GM10248 (cell line): ENCODE data around the gene ZSCAN20.
A peak's percentile ranks its signal among the peaks of the same experiment; 100 is the strongest.

ENCODE experiments used
- CTCF ChIA-PET: fragments of 300-600 bp; sonication (Branson Sonifier 250); formaldehyde crosslinking; extraction: SDS; loops from one replicate; lab custom pipeline; 2021; ENCODE audit warnings: antibody characterized with exemption; lab: Yijun Ruan, JAX
- POLR2A ChIA-PET: fragments of 350-650 bp; sonication (Branson Sonifier 250); formaldehyde crosslinking; extraction: SDS; loops from one replicate; lab custom pipeline; 2020; ENCODE audit warnings: antibody characterized with exemption; lab: Yijun Ruan, JAX
- DNase-seq: peaks from one replicate; pipeline ENCODE4 v3.0.0; 2012; ENCODE audit errors: extremely low spot score
- TF ChIP-seq, protein P1 (sequence below): IDR thresholded peaks from 2 replicates; pipeline ENCODE4 v1.5.1; 2012; ENCODE audit warnings: mild to moderate bottlenecking, low read depth; ENCODE audit errors: extremely low read depth, missing control alignments, control extremely low read depth

Gene ZSCAN20

DNA sequence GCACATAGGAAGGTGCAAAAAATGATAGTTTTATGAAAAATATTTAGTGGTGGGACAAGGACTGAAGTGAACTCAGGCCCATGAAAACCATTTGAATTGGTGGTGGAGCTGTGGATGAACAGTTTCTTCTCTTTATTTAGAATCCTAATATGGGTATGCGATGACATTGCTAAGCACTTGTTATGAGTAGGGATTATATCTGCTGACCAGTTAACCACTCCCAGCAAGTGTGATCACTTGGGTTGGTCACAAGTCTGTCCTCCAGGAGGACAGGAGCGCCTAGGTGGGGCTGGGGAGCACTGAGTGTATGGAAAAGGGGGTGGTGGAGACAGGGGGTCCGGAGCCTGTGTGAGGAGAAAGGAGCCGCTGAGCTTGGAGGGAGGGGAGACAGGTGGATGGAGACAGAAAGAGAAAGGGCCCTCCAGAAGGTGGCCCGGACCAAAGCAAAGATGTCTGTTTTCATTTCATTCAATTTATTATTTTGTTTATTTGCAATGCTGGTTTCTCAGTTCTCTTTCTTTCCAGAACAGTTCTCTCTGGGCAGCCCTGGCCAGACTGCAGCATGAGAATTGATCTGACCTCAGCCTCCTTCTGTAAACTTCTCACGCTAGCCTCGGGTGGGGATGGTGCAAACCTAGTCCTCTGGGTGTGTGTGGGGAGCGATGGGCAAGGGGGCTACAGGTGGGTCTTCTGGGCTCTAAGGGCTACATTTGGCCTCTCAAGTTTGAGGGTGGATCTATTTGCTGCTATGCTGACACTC is 9.9 kb upstream of the ZSCAN20 start:
- TF ChIP-seq, protein P1, sequence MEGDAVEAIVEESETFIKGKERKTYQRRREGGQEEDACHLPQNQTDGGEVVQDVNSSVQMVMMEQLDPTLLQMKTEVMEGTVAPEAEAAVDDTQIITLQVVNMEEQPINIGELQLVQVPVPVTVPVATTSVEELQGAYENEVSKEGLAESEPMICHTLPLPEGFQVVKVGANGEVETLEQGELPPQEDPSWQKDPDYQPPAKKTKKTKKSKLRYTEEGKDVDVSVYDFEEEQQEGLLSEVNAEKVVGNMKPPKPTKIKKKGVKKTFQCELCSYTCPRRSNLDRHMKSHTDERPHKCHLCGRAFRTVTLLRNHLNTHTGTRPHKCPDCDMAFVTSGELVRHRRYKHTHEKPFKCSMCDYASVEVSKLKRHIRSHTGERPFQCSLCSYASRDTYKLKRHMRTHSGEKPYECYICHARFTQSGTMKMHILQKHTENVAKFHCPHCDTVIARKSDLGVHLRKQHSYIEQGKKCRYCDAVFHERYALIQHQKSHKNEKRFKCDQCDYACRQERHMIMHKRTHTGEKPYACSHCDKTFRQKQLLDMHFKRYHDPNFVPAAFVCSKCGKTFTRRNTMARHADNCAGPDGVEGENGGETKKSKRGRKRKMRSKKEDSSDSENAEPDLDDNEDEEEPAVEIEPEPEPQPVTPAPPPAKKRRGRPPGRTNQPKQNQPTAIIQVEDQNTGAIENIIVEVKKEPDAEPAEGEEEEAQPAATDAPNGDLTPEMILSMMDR: no peak
- CTCF ChIA-PET: interaction anchor here (5.7 kb wide), 1 partner anchor 8 kb away, joined by 65 read pairs; the partner anchor contains the start of gene ZSCAN20
- POLR2A ChIA-PET: interaction anchor here (0.6 to 0.7 kb wide), 4 partner anchors 34 to 1066 kb away, joined by 3 to 5 read pairs (median 4); no protein-coding TSS in a partner anchor
- peak; percentile 36 for DNase-seq

DNA sequence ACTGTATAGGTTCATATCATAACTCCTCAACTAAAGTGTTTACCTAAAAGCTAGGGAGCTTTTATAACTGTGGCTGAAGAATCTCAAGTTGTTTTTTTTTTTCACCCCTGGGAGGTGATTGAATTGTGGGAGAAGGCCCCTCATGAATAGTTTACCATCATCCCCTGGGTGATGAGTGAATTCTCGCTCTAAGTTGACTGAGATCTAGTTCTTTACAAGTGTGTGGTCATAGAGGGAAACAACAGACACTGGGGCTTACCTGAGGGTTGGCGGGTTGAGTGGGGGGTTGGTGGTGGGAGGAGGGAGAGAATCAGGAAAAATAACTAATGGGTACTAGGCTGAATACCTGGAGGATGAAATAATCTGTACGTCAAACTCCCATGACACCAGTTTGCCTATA is 7.9 kb upstream of the ZSCAN20 start:
- ChIA-PET CTCF (no interaction called here), POLR2A (no interaction called here)
- no peak for DNase-seq
- TF ChIP-seq, protein P1: no peak

DNA sequence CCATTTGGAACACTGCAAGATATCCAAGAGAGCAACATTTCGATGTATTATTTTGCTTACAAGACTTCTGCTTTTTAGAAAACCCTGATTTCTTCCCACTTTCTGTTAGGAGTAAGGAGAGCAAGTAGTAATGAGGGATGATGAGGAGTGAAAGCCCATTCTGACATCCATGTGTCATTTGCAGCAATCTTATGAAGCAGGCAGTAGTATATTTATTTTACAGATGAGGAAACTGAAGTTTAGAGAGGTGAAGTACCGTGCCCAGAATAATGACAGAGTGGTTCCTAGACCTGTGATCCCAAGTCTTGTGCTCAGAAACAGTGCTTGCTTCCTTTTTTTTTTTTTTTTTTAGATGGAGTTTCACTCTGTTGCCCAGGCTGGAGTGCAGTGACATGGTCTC is 7.1 kb upstream of the ZSCAN20 start:
- TF ChIP-seq, protein P1: no peak
- no peak for DNase-seq
- ChIA-PET POLR2A (interaction anchor here (0.6 kb wide), 1 partner anchor 122 kb away, joined by 7 read pairs; no protein-coding TSS in a partner anchor), CTCF (interaction anchor here (10.5 kb wide), 1 partner anchor 170 kb away, joined by 158 read pairs; no protein-coding TSS in a partner anchor)

DNA sequence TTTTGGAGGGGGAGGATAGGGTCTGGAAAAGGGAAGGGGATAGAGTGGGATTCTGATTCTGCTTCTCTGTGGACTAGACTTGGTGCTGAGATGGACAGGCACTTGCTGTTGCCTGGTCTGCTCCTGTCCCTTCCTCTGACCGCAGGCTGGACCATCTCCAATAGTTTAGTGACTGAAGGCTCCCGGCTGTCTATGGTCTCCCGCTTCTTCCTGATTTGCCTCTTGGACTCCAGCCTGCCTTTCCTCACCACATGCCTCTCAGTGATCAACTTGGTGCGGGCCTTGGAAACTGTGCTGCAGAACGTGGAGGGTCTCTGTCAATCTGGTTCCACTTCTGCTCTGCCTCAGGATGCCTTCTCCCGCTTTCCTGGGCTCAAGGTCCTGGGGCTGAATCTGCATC is 6.3 kb upstream of the ZSCAN20 start:
- DNase-seq: no peak
- TF ChIP-seq, protein P1: no peak
- ChIA-PET CTCF (interaction anchor here (1.2 to 10.5 kb wide), 3 partner anchors 127 to 371 kb away, joined by 3 to 158 read pairs (median 6); no protein-coding TSS in a partner anchor), POLR2A (no interaction called here)

DNA sequence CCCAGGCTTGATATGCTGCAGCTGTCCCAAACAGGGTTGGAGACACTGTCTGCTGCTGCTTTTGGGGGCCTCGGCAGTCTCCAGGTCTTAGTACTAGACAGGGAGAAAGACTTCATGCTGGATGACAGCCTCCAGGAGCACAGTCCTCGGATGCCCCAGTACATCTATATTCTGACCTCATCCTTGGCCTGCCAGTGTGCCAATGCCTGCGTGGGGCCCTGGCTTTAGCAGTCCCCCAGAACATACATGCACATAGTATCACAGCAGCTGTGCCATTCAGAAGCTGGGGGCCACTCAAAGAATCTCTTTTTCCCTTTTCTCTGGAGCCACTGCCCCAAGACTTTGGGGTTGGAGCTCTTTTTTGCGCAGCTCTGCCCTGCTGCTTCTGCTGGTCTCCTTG is 4.4 kb upstream of the ZSCAN20 start:
- ChIA-PET CTCF (interaction anchor here (0.6 to 10.5 kb wide), 8 partner anchors 8 to 376 kb away, joined by 3 to 158 read pairs (median 8); no protein-coding TSS in a partner anchor), POLR2A (no interaction called here)
- TF ChIP-seq, protein P1: no peak
- no peak for DNase-seq

DNA sequence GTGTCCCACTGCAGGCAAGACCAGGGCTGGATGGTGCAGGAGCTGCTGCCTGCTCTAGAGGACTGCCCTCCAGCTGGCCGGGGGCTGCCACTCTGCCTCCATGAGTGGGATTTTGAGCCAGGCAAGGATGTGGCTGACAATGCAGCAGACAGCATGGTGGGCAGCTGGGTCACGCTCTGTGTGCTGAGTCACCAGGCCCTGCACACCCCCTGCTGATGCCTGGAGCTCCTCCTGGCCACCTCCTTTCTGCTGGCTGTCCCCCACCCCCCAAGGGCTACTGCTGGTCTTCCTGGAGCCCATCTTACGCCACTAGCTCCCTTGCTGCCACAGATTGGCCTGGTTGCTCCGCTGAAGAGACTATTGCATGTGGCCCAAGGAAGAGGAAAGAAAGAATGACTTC is 3.9 kb upstream of the ZSCAN20 start:
- ChIA-PET POLR2A (no interaction called here), CTCF (interaction anchor here (0.6 to 10.5 kb wide), 8 partner anchors 8 to 376 kb away, joined by 3 to 158 read pairs (median 8); no protein-coding TSS in a partner anchor)
- TF ChIP-seq, protein P1: no peak
- DNase-seq: no peak
